GM23248 (cell line): ENCODE data around the gene SPATA31E1.

ENCODE experiments used
- EZH2 ChIP-seq: fragments of 200-600 bp; sonication (generic); IDR thresholded peaks from 2 replicates; pipeline ENCODE4 v1.6.1; 2018; ENCODE audit warnings: antibody characterized with exemption, mild to moderate bottlenecking; ENCODE audit not compliant: insufficient read depth, poor library complexity, severe bottlenecking
- EZH2phosphoT487 ChIP-seq: fragments of 200-600 bp; sonication (generic); IDR thresholded peaks from 2 replicates; pipeline ENCODE4 v1.6.1; 2018; ENCODE audit warnings: antibody characterized with exemption, moderate library complexity, mild to moderate bottlenecking, low read depth; ENCODE audit not compliant: insufficient read depth

- TF ChIP-seq EZH2 (no peak), EZH2phosphoT487 (no peak)
These were observed 17.1 kb upstream of the SPATA31E1 start for GRCh38 chr9:87865626-87866025.
